GM13976 (cell line): ENCODE measurements around the gene CAMSAP2.

ENCODE experiments used
- DNase-seq: peaks from one replicate; pipeline ENCODE4 v3.0.0; 2012; ENCODE audit warnings: low spot score
- in situ Hi-C: fragments of 300-500 bp; cut with MboI; formaldehyde crosslinking; loops from one replicate; pipeline ENCODE4 v1.12.0; 2022; ENCODE audit warnings: low sequenced_read_pairs, mixed read lengths, inconsistent platforms; ENCODE audit not compliant: unreplicated experiment
- TF ChIP-seq, protein P1 (sequence below): IDR thresholded peaks from 2 replicates; pipeline ENCODE4 v1.5.1; 2012; ENCODE audit warnings: borderline replicate concordance, mild to moderate bottlenecking; ENCODE audit not compliant: insufficient read depth; ENCODE audit errors: extremely low read depth, missing control alignments, control extremely low read depth

Gene CAMSAP2

DNA sequence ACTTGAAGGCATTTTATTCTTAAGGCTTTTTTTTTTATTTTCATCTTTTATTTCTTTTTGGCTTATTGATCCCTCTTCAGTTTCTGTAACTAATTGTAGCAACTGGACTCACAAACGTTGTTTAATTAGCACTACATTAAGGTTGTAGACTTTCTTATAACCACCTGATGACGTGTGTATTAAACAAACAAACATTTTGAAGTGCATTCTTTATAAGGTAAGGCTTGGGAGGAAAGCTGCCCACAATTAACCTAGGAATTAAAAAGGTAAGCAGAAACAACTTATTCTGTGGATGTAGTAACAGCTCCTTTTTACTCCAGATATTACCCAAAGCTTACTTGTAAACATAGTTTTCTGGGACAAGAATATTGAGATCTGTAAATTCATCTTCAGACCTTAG lies 55.0 kb downstream of the CAMSAP2 start:
- in situ Hi-C loops = no loop called here
- TF ChIP-seq, protein P1, sequence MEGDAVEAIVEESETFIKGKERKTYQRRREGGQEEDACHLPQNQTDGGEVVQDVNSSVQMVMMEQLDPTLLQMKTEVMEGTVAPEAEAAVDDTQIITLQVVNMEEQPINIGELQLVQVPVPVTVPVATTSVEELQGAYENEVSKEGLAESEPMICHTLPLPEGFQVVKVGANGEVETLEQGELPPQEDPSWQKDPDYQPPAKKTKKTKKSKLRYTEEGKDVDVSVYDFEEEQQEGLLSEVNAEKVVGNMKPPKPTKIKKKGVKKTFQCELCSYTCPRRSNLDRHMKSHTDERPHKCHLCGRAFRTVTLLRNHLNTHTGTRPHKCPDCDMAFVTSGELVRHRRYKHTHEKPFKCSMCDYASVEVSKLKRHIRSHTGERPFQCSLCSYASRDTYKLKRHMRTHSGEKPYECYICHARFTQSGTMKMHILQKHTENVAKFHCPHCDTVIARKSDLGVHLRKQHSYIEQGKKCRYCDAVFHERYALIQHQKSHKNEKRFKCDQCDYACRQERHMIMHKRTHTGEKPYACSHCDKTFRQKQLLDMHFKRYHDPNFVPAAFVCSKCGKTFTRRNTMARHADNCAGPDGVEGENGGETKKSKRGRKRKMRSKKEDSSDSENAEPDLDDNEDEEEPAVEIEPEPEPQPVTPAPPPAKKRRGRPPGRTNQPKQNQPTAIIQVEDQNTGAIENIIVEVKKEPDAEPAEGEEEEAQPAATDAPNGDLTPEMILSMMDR = no peak
- no peak for DNase-seq

DNA sequence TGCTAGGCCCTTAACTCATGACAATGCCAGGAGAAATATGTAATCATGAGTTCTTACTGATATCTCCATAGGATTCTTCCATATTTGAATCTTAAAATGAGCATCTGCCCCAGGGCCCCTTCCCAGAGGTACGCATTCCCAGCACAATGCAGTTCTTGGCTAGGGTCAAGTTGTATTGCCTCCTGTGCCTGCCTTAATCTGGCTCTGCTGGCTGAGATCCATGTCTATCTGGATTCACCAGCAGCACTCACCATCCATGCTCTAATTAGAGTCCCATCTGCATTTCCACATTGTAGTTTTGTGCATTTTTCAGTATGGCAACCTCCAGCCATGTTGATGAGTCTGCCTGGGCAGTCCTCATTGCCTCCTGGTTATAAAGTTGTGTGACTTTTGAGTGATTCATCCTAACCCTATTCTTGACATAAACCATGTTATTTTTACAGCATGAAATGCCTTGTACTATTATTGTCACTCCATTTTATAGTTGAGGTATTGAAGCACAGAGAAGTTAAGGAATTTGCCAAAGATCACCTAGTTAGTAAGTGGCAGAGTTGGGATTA lies 55.9 kb downstream of the CAMSAP2 start:
- in situ Hi-C loops = no loop called here
- TF ChIP-seq, protein P1 = no peak
- no peak for DNase-seq

GRCh38 chr1:200795156-200795555 lies 56.5 kb downstream of the CAMSAP2 start:
- in situ Hi-C loops = no loop called here
- TF ChIP-seq, protein P1 = no peak
- DNase-seq = no peak

DNA sequence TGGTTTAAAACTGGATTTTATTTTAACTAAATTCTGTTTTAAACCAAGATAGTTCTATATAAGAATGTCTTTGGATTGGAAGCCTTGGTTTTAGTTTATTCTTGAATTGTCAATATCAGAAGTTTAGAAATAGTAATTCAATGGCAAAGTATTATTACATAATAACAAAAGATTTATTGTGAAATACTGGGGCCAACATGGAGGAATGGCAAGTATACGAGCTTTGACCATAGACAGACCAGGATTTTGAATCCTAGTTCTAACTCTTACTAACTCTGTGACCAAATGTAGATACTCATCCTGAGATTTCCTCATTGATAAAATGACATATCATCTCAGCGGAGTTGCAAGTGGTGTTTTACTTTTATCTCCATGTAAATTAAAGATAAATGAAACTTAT lies 63.3 kb downstream of the CAMSAP2 start:
- DNase-seq = no peak
- in situ Hi-C loops = loop anchor here (5.0 kb wide), 1 partner anchor 180 kb away; the partner anchor contains the start of gene KIF14
- TF ChIP-seq, protein P1 = no peak

GRCh38 chr1:200802865-200803512 lies 64.3 kb downstream of the CAMSAP2 start:
- TF ChIP-seq, protein P1 = peak; percentile 88
- in situ Hi-C loops = loop anchor here (5.0 kb wide), 1 partner anchor 181 kb away; the partner anchor contains the start of gene KIF14
- DNase-seq = peak; percentile 57

- TF ChIP-seq, protein P1 = no peak
- in situ Hi-C loops = no loop called here
- no peak for DNase-seq
Observed at GRCh38 chr1:200805719-200806118, 67.0 kb downstream of the CAMSAP2 start.
